Progenitor cell of endocrine pancreas (in vitro differentiated cells): Measurements from ENCODE around the gene PTPRB. TPM values are rescaled to one million over a fixed set of nuclear protein-coding genes. Genes with fewer than 3 reads are reported as not detected.

Source experiments
- DNase-seq: peaks from one replicate; pipeline ENCODE4 v3.0.0; 2021; ENCODE audit warnings: low spot score; ENCODE audit not compliant: unreplicated experiment
- H3K27ac Mint-ChIP-seq: 2 replicates; pipeline ENCODE4 v1.8.0; 2021; ENCODE audit warnings: mild to moderate bottlenecking, moderate library complexity, mixed read lengths
- H3K27me3 Mint-ChIP-seq: 2 replicates; pipeline ENCODE4 v1.8.0; 2021; ENCODE audit warnings: mixed read lengths
- H3K36me3 Mint-ChIP-seq: 2 replicates; pipeline ENCODE4 v1.8.0; 2022; ENCODE audit warnings: mixed read lengths; ENCODE audit not compliant: insufficient read depth
- H3K4me1 Mint-ChIP-seq: 2 replicates; pipeline ENCODE4 v1.8.0; 2021; ENCODE audit warnings: low read depth, mixed read lengths
- H3K4me3 Mint-ChIP-seq: 2 replicates; pipeline ENCODE4 v1.8.0; 2021; ENCODE audit warnings: low read depth, mild to moderate bottlenecking, moderate library complexity, mixed read lengths
- H3K9me3 Mint-ChIP-seq: 2 replicates; pipeline ENCODE4 v1.8.0; 2021; ENCODE audit warnings: low read depth, mixed read lengths
- CTCF ChIP-seq: fragments of 200-600 bp; sonication (generic); IDR thresholded peaks from one replicate; pipeline ENCODE4 v1.5.0; 2021; ENCODE audit warnings: antibody characterized with exemption, mild to moderate bottlenecking; ENCODE audit not compliant: unreplicated experiment
- total RNA-seq: library from RNA; stranded (reverse); gene quantifications from 2 replicates; pipeline ENCODE4 v1.2.1, GENCODE V29; 2021

Gene PTPRB
- total RNA-seq, 1 donor from 2014 or later = 0.38 TPM

GRCh38 chr12:70571705-70572268, 65.4 kb downstream of the PTPRB start:
- H3K4me1 Mint-ChIP-seq = no peaks in the 10 kb centered on the region
- no peaks in the 10 kb centered on the region for H3K9me3 Mint-ChIP-seq

GRCh38 chr12:70571029-70571428, 66.2 kb downstream of the PTPRB start:
- Mint-ChIP-seq H3K4me3 (no peak overlapping the region), H3K9me3 (no peaks in the 10 kb centered on the region), H3K4me1 (no peaks in the 10 kb centered on the region), H3K36me3 (no peaks in the 10 kb centered on the region), H3K27me3 (no peaks in the 10 kb centered on the region), H3K27ac (no peak overlapping the region)
- no peak for TF ChIP-seq CTCF
- no peak for DNase-seq

More at GRCh38 chr12:70571705-70572268, 65.4 kb downstream of the PTPRB start:
- no peaks in the 10 kb centered on the region for H3K36me3 Mint-ChIP-seq
- H3K27ac Mint-ChIP-seq = no peak overlapping the region
- no peak for TF ChIP-seq CTCF
- no peak overlapping the region for H3K4me3 Mint-ChIP-seq
- no peaks in the 10 kb centered on the region for H3K27me3 Mint-ChIP-seq
- DNase-seq = no peak

GRCh38 chr12:70561550-70561949, 75.7 kb downstream of the PTPRB start:
- TF ChIP-seq CTCF = no peak
- DNase-seq = no peak
- Mint-ChIP-seq H3K4me1 (no peaks in the 10 kb centered on the region), H3K9me3 (no peaks in the 10 kb centered on the region), H3K36me3 (no peaks in the 10 kb centered on the region), H3K4me3 (no peak overlapping the region), H3K27ac (no peak overlapping the region), H3K27me3 (peaks cover 2% of the 10 kb centered on the region)

- DNase-seq = no peak
- H3K27me3 Mint-ChIP-seq = peaks cover 7% of the 10 kb centered on the region
- H3K9me3 Mint-ChIP-seq = no peaks in the 10 kb centered on the region
- H3K36me3 Mint-ChIP-seq = no peaks in the 10 kb centered on the region
- H3K4me1 Mint-ChIP-seq = no peaks in the 10 kb centered on the region
- H3K4me3 Mint-ChIP-seq = no peak overlapping the region
- no peak overlapping the region for H3K27ac Mint-ChIP-seq
- TF ChIP-seq CTCF = no peak
These were observed 76.6 kb downstream of the PTPRB start for GRCh38 chr12:70560671-70561070.

- Mint-ChIP-seq H3K27me3 (peaks cover 7% of the 10 kb centered on the region), H3K4me3 (no peak overlapping the region), H3K9me3 (no peaks in the 10 kb centered on the region), H3K4me1 (peaks cover 2% of the 10 kb centered on the region), H3K27ac (no peak overlapping the region), H3K36me3 (no peaks in the 10 kb centered on the region)
- TF ChIP-seq CTCF = no peak
- DNase-seq = no peak
These were observed 77.8 kb downstream of the PTPRB start for GRCh38 chr12:70559390-70559789.
